ENCODE results near the gene EPHB4. TPM values are rescaled to one million over a fixed set of nuclear protein-coding genes. Genes with fewer than 3 reads are reported as not detected.

The EPHB4 gene
- 44.4 and 46.8 TPM in 2 replicates for total RNA-seq

DNA sequence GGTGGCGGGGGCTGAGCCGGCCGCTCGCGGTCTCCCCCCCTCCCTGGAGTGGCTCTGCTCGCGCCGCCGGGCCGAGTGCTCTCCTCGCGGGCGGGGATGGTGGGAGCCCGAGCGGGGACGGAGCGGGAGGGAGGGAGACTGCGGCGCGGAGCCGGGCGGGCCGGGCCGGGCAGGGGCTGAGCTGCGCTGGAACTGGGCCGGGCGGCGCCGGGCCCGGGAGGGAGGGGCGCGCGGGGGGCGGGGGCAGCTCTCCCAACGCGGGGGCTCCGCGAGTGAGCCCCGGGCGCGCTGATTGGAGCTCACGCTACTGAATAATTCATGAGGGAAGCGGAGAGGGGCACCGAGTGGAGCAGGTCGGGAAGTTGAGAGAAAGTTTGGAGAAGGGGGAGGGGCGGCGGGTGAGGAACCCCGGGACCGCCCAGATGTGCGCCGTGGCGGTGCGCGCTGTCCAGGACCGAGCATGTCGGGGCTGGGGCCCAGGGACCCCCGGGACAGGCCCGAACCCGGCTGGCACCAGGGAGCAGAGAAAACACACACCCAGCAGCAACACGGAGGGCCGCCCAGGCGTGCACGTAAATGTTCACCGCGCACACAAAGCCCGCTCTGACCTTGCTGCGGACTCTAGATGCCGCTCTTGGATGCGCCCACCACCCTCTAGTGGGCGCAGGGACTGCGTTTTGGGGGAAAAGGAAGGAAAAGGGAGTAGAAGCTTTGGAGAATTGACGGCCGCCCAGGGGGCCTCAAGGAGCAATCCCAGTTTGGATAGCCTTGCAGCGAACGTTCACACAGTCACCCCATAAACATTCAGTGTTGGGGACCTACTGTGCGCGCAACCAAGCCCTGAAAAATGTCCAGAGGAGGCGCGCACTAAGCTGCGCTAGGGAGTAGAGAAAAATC, at the start of gene EPHB4:
TSS of gene EPHB4 (minus strand) at position 194 of the 897 bp plus-strand sequence. CDS start 493 bp downstream, outside the sequence.

DNA sequence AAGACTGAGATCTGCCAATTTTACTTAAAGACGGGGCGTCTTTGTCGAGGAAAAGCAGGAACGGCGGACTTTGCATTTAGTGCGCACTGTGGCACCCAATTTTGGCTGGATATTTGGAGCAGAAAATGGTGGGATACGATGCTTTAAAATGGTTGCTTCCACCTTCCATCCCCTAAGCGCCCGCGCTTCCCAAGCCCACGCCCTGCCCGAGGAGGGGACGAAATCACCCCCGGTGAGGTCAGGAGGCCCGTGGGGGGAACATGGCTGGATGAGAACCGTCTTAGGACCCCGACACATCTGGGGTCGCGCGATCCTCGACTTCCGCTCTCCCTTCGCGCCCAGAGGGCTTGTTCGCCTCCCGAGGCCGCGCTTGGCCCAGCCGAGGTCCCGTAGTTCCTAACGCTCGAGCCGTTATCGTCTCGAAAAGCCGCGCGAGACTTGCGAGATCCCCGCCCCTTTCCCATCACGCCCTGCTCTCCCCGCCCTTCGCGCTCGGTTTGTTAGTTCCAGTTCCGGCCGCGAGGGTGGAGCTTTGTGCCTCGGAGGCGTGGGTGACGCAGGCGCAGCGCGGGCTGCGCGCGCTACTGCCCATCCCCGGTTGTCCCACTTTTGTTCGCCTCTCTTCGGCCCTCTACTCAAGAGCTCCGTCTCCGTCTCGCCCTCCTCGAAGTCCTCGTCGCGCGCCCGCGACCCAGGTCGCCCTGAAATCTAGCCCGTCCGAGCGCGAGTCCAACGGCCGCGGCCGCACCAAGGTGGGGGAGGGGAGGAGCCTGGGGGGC, 47.4 kb upstream of the EPHB4 start, which contains the start of gene SRRT:
TSS of gene SRRT (plus strand) at position 527 of the 779 bp plus-strand sequence. CDS start 488 bp downstream, outside the sequence.

DNA sequence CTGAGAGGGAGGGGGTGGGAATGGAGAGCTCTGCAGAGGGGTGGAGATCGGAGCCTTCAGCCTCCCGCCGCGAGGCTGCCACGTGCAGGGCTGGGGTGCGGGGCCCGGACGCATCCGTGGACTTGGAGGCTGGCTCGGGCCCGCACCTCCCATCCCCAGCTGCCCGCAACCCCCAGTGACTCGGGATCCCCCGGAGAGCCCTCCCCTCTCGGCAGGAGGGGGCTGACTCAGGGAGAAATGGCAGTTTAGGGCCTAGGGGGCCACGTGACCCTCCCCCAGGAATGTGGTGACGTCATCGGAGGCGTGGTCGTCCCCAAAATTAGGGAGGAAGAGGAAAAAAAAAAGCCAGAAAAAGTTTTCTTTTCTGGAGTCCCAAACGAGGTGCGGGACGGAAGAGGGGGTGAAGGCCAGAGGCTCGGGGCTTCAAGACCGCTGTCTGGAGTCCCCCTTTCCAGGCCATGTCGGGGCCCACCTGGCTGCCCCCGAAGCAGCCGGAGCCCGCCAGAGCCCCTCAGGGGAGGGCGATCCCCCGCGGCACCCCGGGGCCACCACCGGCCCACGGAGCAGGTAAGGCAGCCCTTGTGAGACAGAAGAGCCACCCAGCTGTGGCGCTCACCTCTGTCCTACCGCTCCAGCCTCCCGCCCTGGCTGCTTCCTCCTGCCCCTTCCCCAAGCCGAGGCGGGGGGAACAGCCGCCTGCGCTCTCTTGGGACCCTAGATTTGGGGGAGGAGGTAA, 39.9 kb upstream of the EPHB4 start, which contains the start of gene TRIP6:
TSS of gene TRIP6 (plus strand) at position 348 of the 736 bp plus-strand sequence. CDS start at position 459, 111 bp downstream.

GRCh38 chr7:100852048-100852872, 24.9 kb upstream of the EPHB4 start, which contains the start of gene SLC12A9:
TSS of gene SLC12A9 (plus strand) at chr7:100852713. CDS start at chr7:100854198, 1,485 bp downstream.

Other genes with a start within 250 kb of the EPHB4 start
- gene LRCH4, start 241.4 kb downstream of the EPHB4 start, total RNA-seq, result 35.0 and 56.3 TPM in 2 replicates
- 0.65 and 3.1 TPM in 2 replicates for gene FBXO24, start 241.2 kb downstream of the EPHB4 start, total RNA-seq
- 131 and 244 TPM in 2 replicates for gene PCOLCE, start 225.2 kb downstream of the EPHB4 start, total RNA-seq
- gene MOSPD3, start 215.0 kb downstream of the EPHB4 start, total RNA-seq, result 12.8 and 30.7 TPM in 2 replicates
- 2.9 and 4.5 TPM in 2 replicates for gene TFR2, start 186.0 kb downstream of the EPHB4 start, total RNA-seq
- gene ACTL6B, start 171.1 kb downstream of the EPHB4 start, total RNA-seq, result not detected in 2 replicates
- gene GNB2, start 153.8 kb downstream of the EPHB4 start, total RNA-seq, result 215 and 238 TPM in 2 replicates
- 11.0 and 15.0 TPM in 2 replicates for gene GIGYF1, start 133.3 kb downstream of the EPHB4 start, total RNA-seq
- gene POP7, start 121.4 kb downstream of the EPHB4 start, total RNA-seq, result 21.5 and 28.7 TPM in 2 replicates
- gene EPO, start 107.1 kb downstream of the EPHB4 start, total RNA-seq, result not detected in 2 replicates
- not detected in 2 replicates for gene ZAN, start 93.9 kb downstream of the EPHB4 start, total RNA-seq
- gene SLC12A9, start 25.2 kb upstream of the EPHB4 start, total RNA-seq, result 13.4 and 16.2 TPM in 2 replicates
- gene TRIP6, start 39.9 kb upstream of the EPHB4 start, total RNA-seq, result 88.0 and 92.2 TPM in 2 replicates
- gene SRRT, start 47.6 kb upstream of the EPHB4 start, total RNA-seq, result 43.1 and 52.2 TPM in 2 replicates
- 0.49 and 6.0 TPM in 2 replicates for gene UFSP1, start 62.2 kb upstream of the EPHB4 start, total RNA-seq
- 0.16 TPM in 1 of 2 replicates, not detected in the other for gene ACHE, start 68.4 kb upstream of the EPHB4 start, total RNA-seq
- not detected in 2 replicates for gene MUC3A, start 122.0 kb upstream of the EPHB4 start, total RNA-seq
- 5.7 TPM in 1 of 2 replicates, not detected in the other for gene MUC12, start 142.0 kb upstream of the EPHB4 start, total RNA-seq
- gene MUC17, start 192.6 kb upstream of the EPHB4 start, total RNA-seq, result not detected in 2 replicates

All from cardiac atrium fibroblast (primary cell).